Transverse colon (tissue), 4 donors: ENCODE data around the gene PCNX1.

Source experiments
- POLR2A ChIP-seq: fragments of 450-650 bp; IDR thresholded peaks from one replicate; pipeline ENCODE4 v1.6.1; 2016; ENCODE audit warnings: antibody characterized with exemption, mild to moderate bottlenecking, moderate library complexity
- POLR2AphosphoS5 ChIP-seq, 3 donors: sonication (generic); formaldehyde crosslinking; IDR thresholded peaks; one replicate each; pipeline ENCODE4 v1.6.1; 2016; ENCODE audit warnings: antibody characterized with exemption in 3 of 3
- TF ChIP-seq, protein P1 (sequence below), 5 experiments: fragments of 200-600 bp in 3 of 5; fragments of 450-650 bp in 2 of 5; sonication (generic) in 3 of 5; IDR thresholded peaks; 1 replicate in 2 of 5; 2 replicates in 3 of 5; pipeline ENCODE4 v1.5.1; 2016 to 2017; ENCODE audit warnings: antibody characterized with exemption in 5 of 5, inconsistent platforms in 3 of 5, mild to moderate bottlenecking in 2 of 5, moderate library complexity in 1 of 5

- TF ChIP-seq, protein P1, sequence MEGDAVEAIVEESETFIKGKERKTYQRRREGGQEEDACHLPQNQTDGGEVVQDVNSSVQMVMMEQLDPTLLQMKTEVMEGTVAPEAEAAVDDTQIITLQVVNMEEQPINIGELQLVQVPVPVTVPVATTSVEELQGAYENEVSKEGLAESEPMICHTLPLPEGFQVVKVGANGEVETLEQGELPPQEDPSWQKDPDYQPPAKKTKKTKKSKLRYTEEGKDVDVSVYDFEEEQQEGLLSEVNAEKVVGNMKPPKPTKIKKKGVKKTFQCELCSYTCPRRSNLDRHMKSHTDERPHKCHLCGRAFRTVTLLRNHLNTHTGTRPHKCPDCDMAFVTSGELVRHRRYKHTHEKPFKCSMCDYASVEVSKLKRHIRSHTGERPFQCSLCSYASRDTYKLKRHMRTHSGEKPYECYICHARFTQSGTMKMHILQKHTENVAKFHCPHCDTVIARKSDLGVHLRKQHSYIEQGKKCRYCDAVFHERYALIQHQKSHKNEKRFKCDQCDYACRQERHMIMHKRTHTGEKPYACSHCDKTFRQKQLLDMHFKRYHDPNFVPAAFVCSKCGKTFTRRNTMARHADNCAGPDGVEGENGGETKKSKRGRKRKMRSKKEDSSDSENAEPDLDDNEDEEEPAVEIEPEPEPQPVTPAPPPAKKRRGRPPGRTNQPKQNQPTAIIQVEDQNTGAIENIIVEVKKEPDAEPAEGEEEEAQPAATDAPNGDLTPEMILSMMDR (IDR thresholded peaks at IDR 0.05), result no peak
- TF ChIP-seq POLR2A (no peak), POLR2AphosphoS5 (IDR thresholded peaks at IDR 0.05) (no peak)
These were observed 236.4 kb downstream of the PCNX1 start for GRCh38 chr14:71143381-71144290.
